Endothelial cell of umbilical vein (primary cell): ENCODE measurements around the gene TXNL4A. TPM values are rescaled to one million over a fixed set of nuclear protein-coding genes. Genes with fewer than 3 reads are reported as not detected.

Experiments
- BruUV-seq: library from RNA; stranded (reverse); fragments of 400-500 nt; replicated peaks from 2 replicates; lab custom pipeline; 2021; lab: Mats Ljungman, UMichigan
- CTCF ChIA-PET: fragments of 300-600, 350-600 bp; sonication (Branson Sonifier 250); formaldehyde crosslinking; loops from one replicate; lab custom pipeline; 2021; ENCODE audit warnings: antibody characterized with exemption, inconsistent platforms; lab: Charles Lee
- POLR2A ChIA-PET: fragments of 300-600, 350-600 bp; sonication (Branson Sonifier 250); formaldehyde crosslinking; loops from one replicate; lab custom pipeline; 2021; ENCODE audit warnings: antibody characterized with exemption, inconsistent platforms; lab: Charles Lee
- DNase-seq: peaks from one replicate; pipeline ENCODE4 v3.0.0-alpha.2; 2011; ENCODE audit warnings: low read depth, low spot score
- FAIRE-seq: peaks from 2 replicates; lab custom pipeline; 2011; peaks lifted over from hg19 to GRCh38; lab: Jason Lieb, UNC
- H2AFZ ChIP-seq: 2 replicates; pipeline ENCODE4 v1.6.0; 2012; ENCODE audit warnings: low read depth, low read length, control low read depth, inconsistent platforms
- H3K27ac ChIP-seq: 2 replicates; pipeline ENCODE4 v1.5.1; 2011; ENCODE audit warnings: low read depth, mild to moderate bottlenecking, control low read depth, low read length, moderate library complexity; ENCODE audit not compliant: insufficient read depth
- H3K27me3 ChIP-seq, 2 experiments: 2 replicates each; pipeline versions ENCODE4 v1.6.0 to v1.6.1; 2011; ENCODE audit warnings: low read length in 2 of 2, mixed read lengths in 1 of 2; ENCODE audit not compliant: control insufficient read depth in 2 of 2, insufficient read depth in 2 of 2
- H3K36me3 ChIP-seq, 2 experiments: 2 replicates in 1 of 2; 3 replicates in 1 of 2; pipeline ENCODE4 v1.5.1; 2011; ENCODE audit warnings: low read length in 2 of 2, mild to moderate bottlenecking in 1 of 2, moderate library complexity in 1 of 2; ENCODE audit not compliant: control insufficient read depth in 2 of 2, insufficient read depth in 2 of 2; ENCODE audit errors: extremely low read depth in 1 of 2
- H3K4me1 ChIP-seq: 3 replicates; pipeline ENCODE4 v1.5.1; 2011; ENCODE audit warnings: mild to moderate bottlenecking, low read length; ENCODE audit not compliant: control insufficient read depth, insufficient read depth; ENCODE audit errors: extremely low read depth
- H3K4me2 ChIP-seq: 2 replicates; pipeline ENCODE4 v1.6.1; 2011; ENCODE audit warnings: low read length, control low read depth, mixed read lengths; ENCODE audit not compliant: insufficient read depth
- H3K4me3 ChIP-seq, 3 experiments: fragments of 200-600 bp in 1 of 3; sonication (generic), shearing (Covaris generic) in 1 of 3; replicated peaks in 1 of 3; 2 replicates each; pipeline ENCODE4 v1.5.1; 2011 to 2016; ENCODE audit warnings: control low read depth in 3 of 3, low read length in 3 of 3, mild to moderate bottlenecking in 2 of 3, inconsistent platforms in 1 of 3, low read depth in 1 of 3, moderate library complexity in 1 of 3; ENCODE audit not compliant: insufficient read depth in 1 of 3
- H3K79me2 ChIP-seq: 2 replicates; pipeline ENCODE4 v1.6.0; 2012; ENCODE audit warnings: low read length, inconsistent platforms; ENCODE audit not compliant: control insufficient read depth, insufficient read depth
- H3K9ac ChIP-seq: replicated peaks from 2 replicates; pipeline ENCODE3; 2011; ENCODE audit warnings: low read length, control low read depth; ENCODE audit not compliant: insufficient read depth; ENCODE audit errors: extremely low read depth
- H3K9me1 ChIP-seq: replicated peaks from 3 replicates; pipeline ENCODE4 v1.6.0; 2011; ENCODE audit warnings: mild to moderate bottlenecking, low read length; ENCODE audit not compliant: control insufficient read depth, insufficient read depth; ENCODE audit errors: extremely low read depth
- H3K9me3 ChIP-seq: replicated peaks from 2 replicates; pipeline ENCODE4 v1.5.1; 2012; ENCODE audit warnings: low read length, inconsistent platforms; ENCODE audit not compliant: control insufficient read depth, insufficient read depth
- H4K20me1 ChIP-seq: replicated peaks from 2 replicates; pipeline ENCODE3; 2011; ENCODE audit warnings: mild to moderate bottlenecking, low read length; ENCODE audit not compliant: control insufficient read depth, insufficient read depth; ENCODE audit errors: extremely low read depth
- EZH2 ChIP-seq: IDR thresholded peaks from 2 replicates; pipeline ENCODE4 v1.6.1; 2012; ENCODE audit warnings: borderline replicate concordance, low read depth, mild to moderate bottlenecking, moderate library complexity, low read length, inconsistent platforms; ENCODE audit not compliant: severe bottlenecking
- FOS ChIP-seq: IDR thresholded peaks from 2 replicates; pipeline ENCODE4 v1.6.1; 2011; ENCODE audit warnings: mild to moderate bottlenecking, low read length, moderate library complexity, borderline replicate concordance; ENCODE audit not compliant: insufficient read depth
- GATA2 ChIP-seq: IDR thresholded peaks from 2 replicates; pipeline ENCODE4 v1.7.0; 2011; ENCODE audit warnings: low read depth, mild to moderate bottlenecking, moderate library complexity, mixed read lengths, low read length; ENCODE audit not compliant: insufficient read length, insufficient read depth
- JUN ChIP-seq: IDR thresholded peaks from 2 replicates; pipeline ENCODE4 v1.6.1; 2011; ENCODE audit warnings: borderline replicate concordance, low read depth; ENCODE audit not compliant: insufficient read length, insufficient read depth
- MAX ChIP-seq: IDR thresholded peaks from 2 replicates; pipeline ENCODE4 v1.6.1; 2011; ENCODE audit not compliant: insufficient read depth, insufficient read length
- MYC ChIP-seq: IDR thresholded peaks from one replicate; pipeline ENCODE4 v1.6.1; 2011; ENCODE audit warnings: mild to moderate bottlenecking, low read depth, low read length
- POLR2A ChIP-seq: IDR thresholded peaks from 2 replicates; pipeline ENCODE4 v1.6.1; 2012; ENCODE audit warnings: low read depth, mild to moderate bottlenecking, control low read depth, low read length
- POLR2AphosphoS5 ChIP-seq: IDR thresholded peaks from 2 replicates; pipeline ENCODE4 v1.6.1; 2012; ENCODE audit warnings: low read depth, mild to moderate bottlenecking, control low read depth, low read length, moderate library complexity; ENCODE audit not compliant: insufficient read depth
- dilution Hi-C: fragments of 300-500 bp; cut with MboI; formaldehyde crosslinking; loops from one replicate; pipeline ENCODE4 v1.15.0; 2019; ENCODE audit warnings: low sequenced_read_pairs; ENCODE audit not compliant: extremely low pct_ligation_motif_present
- intact Hi-C: fragments of 100-400 bp; cut with micrococcal nuclease; formaldehyde crosslinking; loops from one replicate; pipeline ENCODE4 v1.10.0; 2022
- polyA plus RNA-seq, 4 experiments: library from polyadenylated mRNA; depleted of rRNA in 3 of 4; stranded (reverse) in 3 of 4; unstranded in 1 of 4; fragments of >200 nt; gene quantifications; 2 replicates each; pipeline versions ENCODE4 v1.2.1 to v1.2.3, GENCODE V29; 2011 to 2012; ENCODE audit warnings: missing spikeins in 1 of 4
- total RNA-seq: library from RNA; stranded (reverse); gene quantifications from 2 replicates; pipeline ENCODE4 v1.2.3, GENCODE V29; 2021
- TF ChIP-seq, protein P1 (sequence below), 2 donors: IDR thresholded peaks; 1 replicate in 1 of 2; 2 replicates in 1 of 2; pipeline ENCODE4 v1.5.1; 2011; ENCODE audit warnings: low read length in 2 of 2, mild to moderate bottlenecking in 2 of 2, moderate library complexity in 2 of 2, control low read depth in 1 of 2, inconsistent platforms in 1 of 2, low read depth in 1 of 2; ENCODE audit not compliant: insufficient read depth in 1 of 2; ENCODE audit errors: extremely low read depth in 1 of 2

The TXNL4A gene
- total and polyA plus RNA-seq, 2 donors (not counting 3 experiments of a cell fraction or from before 2014, with no cell fraction given), result 148 to 172 TPM

GRCh38 chr18:79936641-79937040, 51.7 kb downstream of the TXNL4A start:
- Histone ChIP-seq H3K27ac (no peak overlapping the region), H3K4me2 (no peak overlapping the region), H3K36me3 (peaks cover 4 to 19% of the 10 kb centered on the region in 2 experiments), H3K4me1 (no peaks in the 10 kb centered on the region), H3K9me1 (no peaks in the 10 kb centered on the region), H3K27me3 (no peaks in the 10 kb centered on the region), H3K79me2 (peaks cover 28% of the 10 kb centered on the region), H4K20me1 (no peaks in the 10 kb centered on the region), H3K4me3 (no peak overlapping the region), H3K9ac (no peak overlapping the region), H2AFZ (no peak overlapping the region), H3K9me3 (peaks cover 2% of the 10 kb centered on the region)
- CTCF ChIA-PET, result no interaction called here
- dilution Hi-C loops (no loop called here), intact Hi-C loops (no loop called here)
- DNase-seq (no peak), FAIRE-seq (no peak)
- no TSS peak for BruUV-seq
- POLR2A ChIA-PET, result no interaction called here
- no peak for TF ChIP-seq JUN
- TF ChIP-seq POLR2AphosphoS5, result no peak
- TF ChIP-seq, protein P1, sequence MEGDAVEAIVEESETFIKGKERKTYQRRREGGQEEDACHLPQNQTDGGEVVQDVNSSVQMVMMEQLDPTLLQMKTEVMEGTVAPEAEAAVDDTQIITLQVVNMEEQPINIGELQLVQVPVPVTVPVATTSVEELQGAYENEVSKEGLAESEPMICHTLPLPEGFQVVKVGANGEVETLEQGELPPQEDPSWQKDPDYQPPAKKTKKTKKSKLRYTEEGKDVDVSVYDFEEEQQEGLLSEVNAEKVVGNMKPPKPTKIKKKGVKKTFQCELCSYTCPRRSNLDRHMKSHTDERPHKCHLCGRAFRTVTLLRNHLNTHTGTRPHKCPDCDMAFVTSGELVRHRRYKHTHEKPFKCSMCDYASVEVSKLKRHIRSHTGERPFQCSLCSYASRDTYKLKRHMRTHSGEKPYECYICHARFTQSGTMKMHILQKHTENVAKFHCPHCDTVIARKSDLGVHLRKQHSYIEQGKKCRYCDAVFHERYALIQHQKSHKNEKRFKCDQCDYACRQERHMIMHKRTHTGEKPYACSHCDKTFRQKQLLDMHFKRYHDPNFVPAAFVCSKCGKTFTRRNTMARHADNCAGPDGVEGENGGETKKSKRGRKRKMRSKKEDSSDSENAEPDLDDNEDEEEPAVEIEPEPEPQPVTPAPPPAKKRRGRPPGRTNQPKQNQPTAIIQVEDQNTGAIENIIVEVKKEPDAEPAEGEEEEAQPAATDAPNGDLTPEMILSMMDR (IDR thresholded peaks at IDR 0.05; ENCODE audit: extremely low read depth in 1 of 2, insufficient read depth in 1 of 2, low read depth in 1 of 2, low read length in 2 of 2), result no peak

GRCh38 chr18:79935925-79936324, 52.4 kb downstream of the TXNL4A start:
- no peak overlapping the region for H3K9ac ChIP-seq
- H4K20me1 ChIP-seq, result no peaks in the 10 kb centered on the region
- no peak overlapping the region for H3K4me3 ChIP-seq
- no peak for TF ChIP-seq GATA2
- no peak for TF ChIP-seq JUN
- no peak for TF ChIP-seq POLR2A
- no peak for TF ChIP-seq MAX
- no peak for TF ChIP-seq MYC
- no peak for TF ChIP-seq POLR2AphosphoS5
- TF ChIP-seq EZH2, result no peak
- TF ChIP-seq, protein P1 (IDR thresholded peaks at IDR 0.05; ENCODE audit: extremely low read depth in 1 of 2, insufficient read depth in 1 of 2, low read depth in 1 of 2, low read length in 2 of 2), result no peak
- TF ChIP-seq FOS, result no peak
- dilution Hi-C loops (no loop called here), intact Hi-C loops (no loop called here)
- H3K9me1 ChIP-seq, result no peaks in the 10 kb centered on the region
- FAIRE-seq (no peak), DNase-seq (no peak)
- POLR2A ChIA-PET, result no interaction called here
- H3K27me3 ChIP-seq, result no peaks in the 10 kb centered on the region
- CTCF ChIA-PET, result no interaction called here
- no peak overlapping the region for H2AFZ ChIP-seq
- BruUV-seq, result no TSS peak
- peaks cover 0 to 15% of the 10 kb centered on the region in 2 experiments for H3K36me3 ChIP-seq
- H3K27ac ChIP-seq, result no peak overlapping the region
- no peaks in the 10 kb centered on the region for H3K4me1 ChIP-seq
- peaks cover 32% of the 10 kb centered on the region for H3K79me2 ChIP-seq
- H3K9me3 ChIP-seq, result peaks cover 2% of the 10 kb centered on the region
- no peak overlapping the region for H3K4me2 ChIP-seq
